Measurements from ENCODE around the gene FZD7.

DNA sequence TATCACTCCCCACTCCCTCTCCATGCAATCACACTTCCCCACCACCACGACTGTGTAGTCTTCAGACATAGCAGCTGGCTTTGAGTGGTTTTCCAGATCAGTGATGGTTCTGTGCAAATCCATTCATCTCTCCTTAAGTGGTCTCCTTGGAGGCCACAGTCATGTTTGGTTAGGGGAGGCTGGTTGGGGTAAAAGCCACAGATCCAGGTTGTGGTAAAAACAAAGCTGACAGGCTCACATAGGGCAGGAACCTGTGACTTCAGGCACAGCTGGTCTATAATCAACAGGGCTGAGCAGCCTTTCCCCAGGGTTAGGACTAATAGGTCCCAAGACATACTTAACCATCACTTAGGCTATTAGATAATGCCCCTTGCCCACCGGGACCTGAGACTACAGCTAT, 46.2 kb upstream of the FZD7 start:
- TF ChIP-seq POLR2A (IDR thresholded peaks at IDR 0.05; ENCODE audit: borderline replicate concordance, extremely low read depth, insufficient read depth, insufficient read length) (no peak), SIN3A (IDR thresholded peaks at IDR 0.05; ENCODE audit: low read depth) (no peak), POLR2AphosphoS5 (IDR thresholded peaks at IDR 0.05; ENCODE audit: low read depth, low read length) (no peak)
- TF ChIP-seq, protein P1, sequence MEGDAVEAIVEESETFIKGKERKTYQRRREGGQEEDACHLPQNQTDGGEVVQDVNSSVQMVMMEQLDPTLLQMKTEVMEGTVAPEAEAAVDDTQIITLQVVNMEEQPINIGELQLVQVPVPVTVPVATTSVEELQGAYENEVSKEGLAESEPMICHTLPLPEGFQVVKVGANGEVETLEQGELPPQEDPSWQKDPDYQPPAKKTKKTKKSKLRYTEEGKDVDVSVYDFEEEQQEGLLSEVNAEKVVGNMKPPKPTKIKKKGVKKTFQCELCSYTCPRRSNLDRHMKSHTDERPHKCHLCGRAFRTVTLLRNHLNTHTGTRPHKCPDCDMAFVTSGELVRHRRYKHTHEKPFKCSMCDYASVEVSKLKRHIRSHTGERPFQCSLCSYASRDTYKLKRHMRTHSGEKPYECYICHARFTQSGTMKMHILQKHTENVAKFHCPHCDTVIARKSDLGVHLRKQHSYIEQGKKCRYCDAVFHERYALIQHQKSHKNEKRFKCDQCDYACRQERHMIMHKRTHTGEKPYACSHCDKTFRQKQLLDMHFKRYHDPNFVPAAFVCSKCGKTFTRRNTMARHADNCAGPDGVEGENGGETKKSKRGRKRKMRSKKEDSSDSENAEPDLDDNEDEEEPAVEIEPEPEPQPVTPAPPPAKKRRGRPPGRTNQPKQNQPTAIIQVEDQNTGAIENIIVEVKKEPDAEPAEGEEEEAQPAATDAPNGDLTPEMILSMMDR (IDR thresholded peaks at IDR 0.05 in 2 of 3, conservative IDR thresholded peaks at IDR 0.05 in 1 of 3; ENCODE audit: borderline replicate concordance in 1 of 3, insufficient read depth in 1 of 3, low read depth in 2 of 3, low read length in 2 of 3), result no peak
- TF ChIP-seq, protein P2, sequence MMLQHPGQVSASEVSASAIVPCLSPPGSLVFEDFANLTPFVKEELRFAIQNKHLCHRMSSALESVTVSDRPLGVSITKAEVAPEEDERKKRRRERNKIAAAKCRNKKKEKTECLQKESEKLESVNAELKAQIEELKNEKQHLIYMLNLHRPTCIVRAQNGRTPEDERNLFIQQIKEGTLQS (IDR thresholded peaks at IDR 0.05), result no peak

All from HCT116 (cell line).